AG09319 (cell line): Measurements from ENCODE around the gene ZKSCAN4.

Source experiments
- DNase-seq: peaks from one replicate; pipeline ENCODE4 v3.0.0-alpha.2; 2010; ENCODE audit warnings: low read depth; ENCODE audit errors: extremely low read depth
- TF ChIP-seq, protein P1 (sequence below): IDR thresholded peaks from 2 replicates; pipeline ENCODE4 v1.5.1; 2011; ENCODE audit warnings: low read depth, mild to moderate bottlenecking, inconsistent platforms, low read length, moderate library complexity

The ZKSCAN4 gene

GRCh38 chr6:28280595-28281287 is 28.7 kb upstream of the ZKSCAN4 start:
- DNase-seq: no peak

GRCh38 chr6:28277746-28278145 is 25.7 kb upstream of the ZKSCAN4 start:
- DNase-seq: no peak
- TF ChIP-seq, protein P1, sequence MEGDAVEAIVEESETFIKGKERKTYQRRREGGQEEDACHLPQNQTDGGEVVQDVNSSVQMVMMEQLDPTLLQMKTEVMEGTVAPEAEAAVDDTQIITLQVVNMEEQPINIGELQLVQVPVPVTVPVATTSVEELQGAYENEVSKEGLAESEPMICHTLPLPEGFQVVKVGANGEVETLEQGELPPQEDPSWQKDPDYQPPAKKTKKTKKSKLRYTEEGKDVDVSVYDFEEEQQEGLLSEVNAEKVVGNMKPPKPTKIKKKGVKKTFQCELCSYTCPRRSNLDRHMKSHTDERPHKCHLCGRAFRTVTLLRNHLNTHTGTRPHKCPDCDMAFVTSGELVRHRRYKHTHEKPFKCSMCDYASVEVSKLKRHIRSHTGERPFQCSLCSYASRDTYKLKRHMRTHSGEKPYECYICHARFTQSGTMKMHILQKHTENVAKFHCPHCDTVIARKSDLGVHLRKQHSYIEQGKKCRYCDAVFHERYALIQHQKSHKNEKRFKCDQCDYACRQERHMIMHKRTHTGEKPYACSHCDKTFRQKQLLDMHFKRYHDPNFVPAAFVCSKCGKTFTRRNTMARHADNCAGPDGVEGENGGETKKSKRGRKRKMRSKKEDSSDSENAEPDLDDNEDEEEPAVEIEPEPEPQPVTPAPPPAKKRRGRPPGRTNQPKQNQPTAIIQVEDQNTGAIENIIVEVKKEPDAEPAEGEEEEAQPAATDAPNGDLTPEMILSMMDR: no peak

More at GRCh38 chr6:28280595-28281287, 28.7 kb upstream of the ZKSCAN4 start:
- TF ChIP-seq, protein P1: no peak

DNA sequence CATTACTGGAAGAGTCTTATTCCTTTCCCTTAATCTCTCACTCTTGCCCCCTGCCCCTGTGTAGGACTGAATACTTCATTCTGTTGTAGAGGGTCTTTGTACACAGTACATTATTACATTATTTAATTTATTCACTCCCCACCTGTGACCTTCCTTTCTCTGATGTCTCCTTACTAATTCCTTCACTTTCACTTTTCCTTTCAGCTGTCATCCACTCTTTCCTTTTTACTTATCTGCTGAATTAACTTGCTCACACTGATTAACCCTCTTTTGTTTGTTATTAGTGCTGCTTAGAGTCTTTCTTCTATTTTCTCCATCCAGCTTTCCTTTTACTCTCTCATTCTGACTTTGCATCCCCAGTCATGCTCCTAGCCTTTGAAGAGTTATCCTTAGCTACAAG is 22.8 kb upstream of the ZKSCAN4 start:
- TF ChIP-seq, protein P1: no peak
- DNase-seq: no peak

GRCh38 chr6:28269492-28269891 is 17.4 kb upstream of the ZKSCAN4 start:
- TF ChIP-seq, protein P1: no peak
- DNase-seq: no peak

DNA sequence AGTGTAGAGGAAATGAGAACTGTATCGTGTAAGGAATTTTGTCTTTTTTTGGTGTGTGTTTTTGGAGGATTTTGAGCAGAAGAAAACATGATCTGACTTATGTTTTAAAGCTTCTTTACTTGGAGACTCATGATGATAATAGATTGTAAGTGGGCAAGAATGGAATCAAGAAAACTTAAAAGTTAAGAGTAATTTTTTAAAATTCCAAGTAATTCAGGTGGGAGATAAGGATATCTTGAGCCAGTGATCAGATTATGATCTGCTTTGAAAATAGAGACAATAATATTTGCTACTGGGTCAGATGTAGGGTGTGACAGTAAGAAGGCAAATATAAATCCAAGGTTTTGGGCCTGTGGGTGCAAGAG is 15.6 kb upstream of the ZKSCAN4 start:
- TF ChIP-seq, protein P1: no peak
- no peak for DNase-seq

GRCh38 chr6:28266962-28267694 is 15.1 kb upstream of the ZKSCAN4 start, which contains the start of gene ZSCAN26:
Gene ZSCAN26 (plus strand): TSS chr6:28267143. CDS start chr6:28271920, 4,777 bp downstream.
- TF ChIP-seq, protein P1: no peak
- DNase-seq: peak; percentile 54

DNA sequence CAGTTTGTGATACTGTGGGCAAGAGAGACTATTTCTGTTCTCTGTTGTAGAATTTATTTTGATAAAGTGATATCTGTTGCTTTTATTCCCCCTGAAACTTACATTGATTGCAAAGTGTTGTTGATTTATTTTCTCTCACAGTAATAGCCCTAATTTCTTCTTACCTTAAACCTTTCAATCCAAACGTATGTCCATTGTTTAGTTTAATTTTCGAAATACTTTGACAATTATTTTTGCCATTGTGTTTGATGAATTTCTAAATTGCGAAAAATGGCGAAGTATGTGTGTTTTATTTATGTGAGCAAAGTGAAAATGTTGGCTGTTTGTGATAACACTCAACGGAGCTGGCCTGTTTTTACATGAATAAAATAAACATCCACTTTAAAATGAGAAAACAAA is 14.5 kb upstream of the ZKSCAN4 start:
- TF ChIP-seq, protein P1: no peak
- DNase-seq: no peak
